Measurements from ENCODE around the gene HSD17B12.

The HSD17B12 gene

GRCh38 chr11:43874738-43875137, 194.2 kb downstream of the HSD17B12 start:
- Histone ChIP-seq H3K4me1 (ENCODE audit: low read length) (0 out of 2 replicates have a peak, but pooled peaks cover under 1% of the 10 kb centered on the region), H3K27me3 (replicated peaks; ENCODE audit: insufficient read depth, low read length) (peaks cover 92% of the 10 kb centered on the region), H3K4me3 (ENCODE audit: low read length) (no peak overlapping the region), H3F3A (ENCODE audit: insufficient read depth, low read length) (no peaks in the 10 kb centered on the region), H3K9me3 (replicated peaks; ENCODE audit: insufficient read depth, low read length) (no peaks in the 10 kb centered on the region), H2AFZ (ENCODE audit: low read length) (no peak overlapping the region), H3K4me2 (ENCODE audit: low read depth, low read length) (no peak overlapping the region), H3K27ac (ENCODE audit: low read length) (no peak overlapping the region), H3K9ac (ENCODE audit: low read length) (no peak overlapping the region), H3K9me2 (replicated peaks; ENCODE audit: insufficient read depth, low read length) (no peaks in the 10 kb centered on the region), H3K79me2 (ENCODE audit: low read length) (no peaks in the 10 kb centered on the region), H4K20me1 (ENCODE audit: insufficient read depth, low read length) (no peaks in the 10 kb centered on the region), H3K36me3 (replicated peaks; ENCODE audit: insufficient read depth, low read length) (no peaks in the 10 kb centered on the region)
- no peak for TF ChIP-seq EZH2phosphoT487 (IDR thresholded peaks at IDR 0.05; ENCODE audit: low read length)
- TF ChIP-seq EZH2 (optimal IDR thresholded peaks at IDR 0.05; ENCODE audit: low read depth, low read length): no peak
- TF ChIP-seq CTCF (IDR thresholded peaks at IDR 0.05; ENCODE audit: low read length): no peak
- no peak for DNase-seq

- Histone ChIP-seq H3K79me2 (ENCODE audit: low read length) (peaks cover 14% of the 10 kb centered on the region), H3K9me3 (replicated peaks; ENCODE audit: insufficient read depth, low read length) (no peaks in the 10 kb centered on the region), H3K27ac (ENCODE audit: low read length) (no peak overlapping the region), H3K9me2 (replicated peaks; ENCODE audit: insufficient read depth, low read length) (no peaks in the 10 kb centered on the region), H3F3A (ENCODE audit: insufficient read depth, low read length) (no peaks in the 10 kb centered on the region), H3K36me3 (replicated peaks; ENCODE audit: insufficient read depth, low read length) (no peaks in the 10 kb centered on the region), H3K9ac (ENCODE audit: low read length) (peak overlapping the region; percentile 84; the same call in 1 of the 2 replicates), H3K4me1 (ENCODE audit: low read length) (peaks cover 13% of the 10 kb centered on the region; the same call in 1 of the 2 replicates), H2AFZ (ENCODE audit: low read length) (peak overlapping the region; percentile 98), H3K4me3 (ENCODE audit: low read length) (peak overlapping the region; percentile 98), H3K27me3 (replicated peaks; ENCODE audit: insufficient read depth, low read length) (peaks cover 44% of the 10 kb centered on the region), H3K4me2 (ENCODE audit: low read depth, low read length) (peak overlapping the region; percentile 81), H4K20me1 (ENCODE audit: insufficient read depth, low read length) (no peaks in the 10 kb centered on the region)
- no peak for TF ChIP-seq CTCF (IDR thresholded peaks at IDR 0.05; ENCODE audit: low read length)
- TF ChIP-seq EZH2 (optimal IDR thresholded peaks at IDR 0.05; ENCODE audit: low read depth, low read length): no peak
- TF ChIP-seq EZH2phosphoT487 (IDR thresholded peaks at IDR 0.05; ENCODE audit: low read length): no peak
- DNase-seq: no peak
Measured at GRCh38 chr11:43879789-43880639, 199.5 kb downstream of the HSD17B12 start.

GRCh38 chr11:43880640-43881159, 200.2 kb downstream of the HSD17B12 start, which contains the start of gene ALKBH3:
ALKBH3 (plus strand) TSS chr11:43880831; CDS start chr11:43882653, 1,822 bp downstream.
- Histone ChIP-seq H3K9me3 (replicated peaks; ENCODE audit: insufficient read depth, low read length) (no peaks in the 10 kb centered on the region), H4K20me1 (ENCODE audit: insufficient read depth, low read length) (no peaks in the 10 kb centered on the region), H3K4me1 (ENCODE audit: low read length) (peaks cover 13% of the 10 kb centered on the region; the same call in 1 of the 2 replicates), H3K36me3 (replicated peaks; ENCODE audit: insufficient read depth, low read length) (no peaks in the 10 kb centered on the region), H3K9ac (ENCODE audit: low read length) (peak within 1 kb of the TSS; percentile 84), H2AFZ (ENCODE audit: low read length) (peak within 1 kb of the TSS; percentile 98), H3K4me2 (ENCODE audit: low read depth, low read length) (peak within 1 kb of the TSS; percentile 81), H3K79me2 (ENCODE audit: low read length) (peaks cover 14% of the 10 kb centered on the region), H3K4me3 (ENCODE audit: low read length) (peak within 1 kb of the TSS; percentile 98), H3F3A (ENCODE audit: insufficient read depth, low read length) (no peaks in the 10 kb centered on the region), H3K27me3 (replicated peaks; ENCODE audit: insufficient read depth, low read length) (peaks cover 37% of the 10 kb centered on the region), H3K9me2 (replicated peaks; ENCODE audit: insufficient read depth, low read length) (no peaks in the 10 kb centered on the region), H3K27ac (ENCODE audit: low read length) (no peak within 1 kb of the TSS)
- DNase-seq: peak; percentile 95
- TF ChIP-seq EZH2phosphoT487 (IDR thresholded peaks at IDR 0.05; ENCODE audit: low read length) (no peak), CTCF (IDR thresholded peaks at IDR 0.05; ENCODE audit: low read length) (no peak), EZH2 (optimal IDR thresholded peaks at IDR 0.05; ENCODE audit: low read depth, low read length) (no peak)

Data from MM.1S (cell line).